HUDEP-2 (cell line): ENCODE measurements around the gene SETD2.
"Not testable (repeated sequence)": the region's sequence is repeated elsewhere in the genome, so short reads cannot be mapped to it uniquely, and the experiment has no call there.

Experiments
- DNase-seq, 76 experiments: peaks; one replicate each; lab custom pipeline; 2025; ENCODE audit not compliant: unreplicated experiment in 76 of 76; lab: John Stamatoyannopoulos, UW

SETD2 gene

GRCh38 chr3:47156396-47156795, 7.5 kb downstream of the SETD2 start:
- DNase-seq, result no peak

DNA sequence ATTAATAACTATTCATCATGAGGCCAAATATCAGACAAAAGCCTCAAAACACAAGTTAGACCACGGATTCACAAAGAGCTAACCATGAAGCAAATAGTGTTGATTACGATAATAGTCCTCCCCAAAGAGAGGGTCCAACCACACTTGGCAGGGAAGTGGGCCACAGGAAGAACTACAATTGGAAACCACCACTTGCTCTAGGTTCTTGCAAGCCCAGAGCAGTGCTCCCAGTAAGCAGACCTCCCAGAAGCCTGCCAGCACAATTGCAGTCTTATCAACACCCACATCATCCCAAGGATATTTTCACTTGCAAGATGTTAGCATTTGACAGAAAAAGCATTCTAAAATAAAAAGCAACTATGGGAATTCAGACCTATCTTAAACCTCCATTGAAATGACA, 11.3 kb downstream of the SETD2 start:
- peak in 1 of 76 experiments; percentile 15 for DNase-seq

GRCh38 chr3:47151836-47152235, 12.1 kb downstream of the SETD2 start:
- no peak for DNase-seq

DNA sequence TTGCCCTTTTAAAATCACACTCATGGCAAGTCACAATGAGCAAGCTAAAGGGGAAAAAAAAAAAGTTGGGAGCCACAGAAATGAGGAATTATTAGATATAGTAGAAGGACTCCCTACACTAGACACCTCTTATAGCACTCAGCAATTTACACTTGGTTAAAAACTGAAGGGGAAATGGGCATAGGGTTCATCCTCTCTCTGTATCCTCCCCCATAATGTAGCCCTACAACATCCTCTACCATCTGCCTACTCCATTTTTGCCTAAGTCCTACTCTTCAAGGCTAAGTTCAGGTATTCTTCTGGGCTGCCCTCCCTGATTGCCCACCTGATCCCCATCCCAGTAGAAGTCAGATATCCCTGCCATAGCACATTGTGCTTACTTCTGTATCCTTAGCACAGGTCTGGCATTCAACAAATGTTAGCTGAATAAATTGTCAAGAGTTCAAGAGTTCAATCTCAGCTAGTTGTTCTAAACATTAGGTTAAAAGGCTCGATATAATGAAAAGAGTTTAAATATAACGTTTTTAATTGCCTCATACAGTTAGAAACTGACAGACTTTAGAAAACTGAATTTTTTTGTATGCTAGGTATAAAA, 14.5 kb downstream of the SETD2 start:
- DNase-seq, result no peak

DNA sequence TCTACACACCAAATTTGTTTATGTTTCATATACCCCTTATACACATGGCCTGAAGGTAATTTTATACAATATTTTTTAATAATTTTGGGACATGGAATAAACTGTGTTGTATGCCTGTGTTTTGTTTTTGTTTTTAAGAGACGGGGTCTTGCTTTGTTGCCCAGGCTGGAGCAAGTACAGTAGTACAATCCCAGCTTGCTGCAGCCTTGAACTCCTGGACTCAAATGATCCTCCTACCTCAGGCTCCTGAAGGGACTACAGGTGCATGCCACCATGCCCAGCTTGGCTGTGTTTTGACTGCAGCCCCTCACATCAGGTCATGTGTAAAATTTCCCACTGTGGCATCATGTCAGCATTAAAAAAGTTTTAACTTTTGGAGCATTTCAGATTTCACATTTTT, 18.6 kb downstream of the SETD2 start:
- DNase-seq, result no peak

GRCh38 chr3:47143068-47143467, 20.8 kb downstream of the SETD2 start:
- DNase-seq, result no peak

DNA sequence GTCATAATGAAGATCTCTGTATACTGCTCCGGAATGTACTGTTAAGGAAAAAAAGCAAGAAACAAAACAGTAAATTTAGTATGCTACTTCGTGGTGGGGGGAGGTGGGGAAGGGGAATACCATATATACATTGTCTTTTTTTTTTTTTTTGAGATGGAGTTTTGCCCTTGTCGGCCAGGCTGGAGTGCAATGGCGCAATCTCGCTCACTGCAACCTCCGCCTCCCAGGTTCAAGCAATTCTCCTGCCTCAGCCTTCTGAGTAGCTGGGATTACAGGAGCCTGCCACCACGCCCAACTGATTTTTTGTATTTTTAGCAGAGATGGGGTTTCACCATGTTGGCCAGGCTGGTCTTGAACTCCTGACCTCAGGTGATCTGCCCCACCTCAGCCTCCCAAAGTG, 21.4 kb downstream of the SETD2 start:
- DNase-seq, result not testable (repeated sequence)

- peak in 1 of 76 experiments; percentile 5 for DNase-seq
Observed at GRCh38 chr3:47140973-47141461, 22.9 kb downstream of the SETD2 start.

DNA sequence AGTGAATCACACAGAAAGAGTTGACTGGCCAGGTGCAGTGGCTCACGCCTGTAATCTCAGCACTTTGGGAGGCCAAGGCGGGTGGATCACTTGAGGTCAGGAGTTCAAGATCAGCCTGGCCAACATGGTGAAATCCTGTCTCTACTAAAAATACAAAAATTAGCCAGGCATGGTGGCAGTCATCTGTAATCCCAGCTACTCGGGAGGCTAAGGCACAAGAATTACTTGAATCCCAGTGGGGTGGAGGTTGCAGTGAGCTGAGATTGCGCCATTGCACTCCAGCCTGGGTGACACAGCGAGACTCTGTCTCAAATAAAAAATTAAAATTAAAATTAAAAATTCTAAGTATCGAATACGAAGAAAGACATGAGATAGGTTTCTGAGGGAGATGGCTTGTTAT, 23.4 kb downstream of the SETD2 start:
- not testable (repeated sequence) for DNase-seq

DNA sequence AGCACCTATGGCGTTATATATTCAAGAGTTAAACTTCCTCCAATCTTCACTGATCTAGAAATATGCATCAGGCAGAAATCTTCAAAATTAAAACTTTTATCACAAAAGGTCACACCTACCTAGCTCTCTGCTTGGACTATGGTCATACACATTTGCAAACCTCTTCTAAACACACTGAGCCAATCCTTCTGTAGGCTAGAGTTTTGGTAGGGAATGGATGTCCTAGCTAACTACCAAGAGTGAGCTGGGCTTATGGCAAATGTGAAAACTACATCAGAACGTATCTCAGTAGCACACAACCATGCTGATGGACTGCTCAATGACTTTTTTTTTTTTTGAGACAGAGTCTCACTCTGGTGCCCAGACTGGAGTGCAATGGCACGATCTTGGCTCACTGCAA, 29.6 kb downstream of the SETD2 start:
- no peak for DNase-seq

DNA sequence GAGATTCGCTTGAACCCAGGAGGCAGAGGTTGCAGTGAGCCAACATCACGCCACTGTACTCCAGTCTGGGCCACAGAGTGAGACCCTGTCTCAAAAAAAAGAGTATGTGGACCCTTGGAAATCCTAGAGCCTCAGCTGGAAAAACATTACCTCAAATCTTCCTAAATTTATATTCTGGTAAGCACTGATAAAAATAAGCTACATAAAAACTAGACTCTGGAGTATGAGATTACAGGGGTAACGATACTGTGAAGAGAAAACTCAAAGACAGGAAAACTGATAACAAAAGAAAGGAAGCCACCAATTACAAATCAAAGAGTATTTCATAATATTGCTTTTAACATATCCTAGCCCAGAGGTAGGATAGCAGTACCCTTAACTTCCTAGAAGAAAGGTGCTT, 30.3 kb downstream of the SETD2 start:
- DNase-seq, result no peak

- no peak for DNase-seq
Observed at GRCh38 chr3:47130557-47130956, 33.4 kb downstream of the SETD2 start.

GRCh38 chr3:47128137-47128536, 35.8 kb downstream of the SETD2 start:
- no peak for DNase-seq

GRCh38 chr3:47123857-47124256, 40.1 kb downstream of the SETD2 start:
- DNase-seq, result no peak

GRCh38 chr3:47121409-47121808, 42.5 kb downstream of the SETD2 start:
- no peak for DNase-seq

DNA sequence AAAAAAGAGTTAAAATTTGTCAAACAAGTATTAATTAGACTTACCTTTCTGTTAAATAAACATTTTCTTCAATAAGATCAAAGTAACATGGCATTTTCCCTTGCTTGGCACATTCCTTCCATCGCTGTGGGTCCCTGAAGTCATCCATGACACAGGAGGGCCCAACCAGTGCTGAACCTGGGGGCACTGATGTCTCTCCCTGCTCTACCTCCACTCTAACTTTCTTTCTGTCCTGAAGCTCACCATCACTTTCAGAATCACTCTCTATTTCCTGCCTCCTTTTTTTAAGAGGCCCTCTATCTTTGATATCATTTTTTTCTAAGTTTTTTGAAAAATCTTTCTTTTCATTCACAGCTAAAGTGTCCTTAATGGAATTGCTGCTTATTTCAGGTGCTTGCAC, 43.8 kb downstream of the SETD2 start:
- DNase-seq, result no peak

DNA sequence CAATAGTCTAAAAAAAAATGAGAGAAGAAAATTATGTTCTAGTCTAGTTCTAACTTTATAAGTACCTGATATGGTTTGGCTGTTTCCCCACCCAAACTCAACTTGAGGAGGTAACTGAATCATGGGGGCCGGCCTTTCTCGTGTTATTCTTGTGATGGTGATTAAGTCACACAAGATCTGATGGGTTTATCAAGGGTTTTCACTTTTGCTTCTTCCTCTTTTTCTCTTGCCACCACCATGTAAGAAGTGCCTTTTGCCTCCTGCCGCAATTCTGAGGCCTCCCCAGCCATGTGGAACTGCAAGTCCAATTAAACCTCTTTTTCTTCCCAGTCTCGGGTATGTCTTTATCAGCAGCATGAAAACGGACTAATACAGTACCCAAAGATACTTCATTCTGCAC, 44.5 kb downstream of the SETD2 start:
- peak in 11 of 76 experiments; percentile 1 to 41 (median 12) for DNase-seq

DNA sequence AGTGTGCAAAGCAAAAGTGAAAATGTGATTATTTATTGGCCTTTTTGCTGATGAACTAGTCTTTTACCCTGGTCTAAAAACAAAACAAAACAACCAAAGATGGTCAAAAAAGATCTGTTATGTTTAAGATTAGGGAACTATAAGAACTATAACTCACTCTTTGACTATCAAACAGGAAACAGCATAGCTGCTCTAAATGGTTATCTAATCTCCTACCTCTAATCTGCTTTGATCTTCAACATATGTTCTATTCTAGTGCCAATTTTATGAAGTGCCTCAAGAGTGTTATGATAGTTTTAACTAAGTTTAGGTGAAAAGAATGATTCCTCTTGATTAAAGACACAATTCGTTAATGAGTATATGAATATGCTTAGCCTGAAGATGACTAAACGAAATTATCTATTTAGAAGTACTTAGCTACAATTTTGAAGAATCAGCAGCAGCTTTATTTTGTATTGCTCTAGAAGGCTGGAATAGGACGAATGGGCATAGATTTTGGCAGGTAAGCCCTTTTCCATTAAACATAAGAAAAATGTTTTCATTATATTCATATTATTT, 46.0 kb downstream of the SETD2 start:
- peak in 16 of 76 experiments; percentile 10 to 68 (median 24) for DNase-seq

DNA sequence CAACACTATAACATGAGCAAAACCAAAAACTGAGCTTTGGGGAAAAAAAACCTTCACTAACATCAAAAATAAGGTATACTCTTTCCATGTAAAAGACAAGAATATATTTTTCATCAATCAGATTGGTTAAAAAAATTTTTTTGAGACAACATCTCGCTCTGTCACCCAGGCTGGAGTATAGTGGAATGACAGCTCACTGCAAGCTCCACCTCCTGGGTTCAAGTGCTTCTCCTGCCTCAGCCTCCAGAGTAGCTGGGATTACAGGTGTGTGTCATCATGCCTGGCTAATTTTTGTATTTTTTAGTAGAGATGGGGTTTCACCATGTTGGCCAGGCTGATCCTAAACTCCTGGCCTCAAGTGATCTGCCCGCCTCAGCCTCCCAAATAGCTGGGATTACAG, 48.4 kb downstream of the SETD2 start:
- not testable (repeated sequence) for DNase-seq

DNA sequence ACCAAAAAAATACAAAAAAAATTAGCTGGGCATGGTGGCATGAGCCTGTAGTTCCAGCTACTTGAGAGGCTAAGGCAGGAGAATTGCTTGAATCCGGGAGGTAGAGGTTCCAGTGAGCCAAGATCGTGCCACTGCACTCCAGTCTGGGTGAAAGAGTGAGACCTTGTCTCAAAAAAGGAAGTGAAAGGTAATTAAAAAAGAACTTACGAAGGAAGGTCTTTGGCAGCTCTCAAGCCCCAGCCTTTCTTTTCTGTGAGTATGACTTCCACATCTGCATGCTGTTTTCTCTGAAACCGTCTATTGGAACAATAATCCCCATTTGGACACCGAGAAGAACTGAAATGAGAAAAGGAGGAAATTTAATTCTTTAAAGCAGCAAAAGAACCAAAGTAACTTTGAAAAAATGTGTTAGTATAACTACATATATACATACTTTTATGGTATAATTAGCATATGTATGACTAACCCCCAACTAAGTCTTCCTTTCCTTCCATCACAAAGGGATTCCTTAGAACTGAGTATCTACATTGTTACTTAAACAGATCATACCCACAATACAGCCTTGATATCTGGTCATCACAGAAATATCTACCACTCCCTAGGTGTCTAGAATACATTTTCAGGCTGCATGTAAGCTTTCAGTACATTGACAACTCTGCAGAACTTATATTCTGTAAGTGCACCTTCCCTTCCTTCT, 50.1 kb downstream of the SETD2 start:
- no peak for DNase-seq

GRCh38 chr3:47112997-47113396, 50.9 kb downstream of the SETD2 start:
- DNase-seq, result no peak

- no peak for DNase-seq
Observed at GRCh38 chr3:47109393-47109792, 54.5 kb downstream of the SETD2 start.
